Activated CD4-positive, alpha-beta T cell treated with anti-CD3 and anti-CD28 coated beads, Interleukin-2, amount 10 ng/mL, durations not matched to agents 7 days and 5 days (primary cell): ENCODE measurements around the gene GNPNAT1. TPM values are rescaled to one million over a fixed set of nuclear protein-coding genes. Genes with fewer than 3 reads are reported as not detected.
"Not testable (repeated sequence)": the region's sequence is repeated elsewhere in the genome, so short reads cannot be mapped to it uniquely, and the experiment has no call there.

ENCODE experiments used
- CTCF ChIA-PET: fragments of 350-600 bp; sonication (Branson Sonifier 250); formaldehyde crosslinking; loops from one replicate; lab custom pipeline; 2021; ENCODE audit warnings: antibody characterized with exemption; lab: Charles Lee
- POLR2A ChIA-PET: fragments of 350-600 bp; sonication (Branson Sonifier 250); formaldehyde crosslinking; loops from one replicate; lab custom pipeline; 2021; ENCODE audit warnings: antibody characterized with exemption; lab: Charles Lee
- DNase-seq: peaks from one replicate; pipeline ENCODE4 v3.0.0-alpha.2; 2020
- H3K27ac Mint-ChIP-seq: one replicate; pipeline ENCODE4 v1.8.0; 2021; ENCODE audit warnings: mild to moderate bottlenecking, moderate library complexity, mixed read lengths
- H3K27me3 Mint-ChIP-seq: one replicate; pipeline ENCODE4 v1.8.0; 2021; ENCODE audit warnings: mixed read lengths
- H3K36me3 Mint-ChIP-seq: one replicate; pipeline ENCODE4 v1.8.0; 2021; ENCODE audit warnings: low read depth, mixed read lengths
- H3K4me1 Mint-ChIP-seq: one replicate; pipeline ENCODE4 v1.8.0; 2021; ENCODE audit warnings: mixed read lengths
- H3K4me3 Mint-ChIP-seq: one replicate; pipeline ENCODE4 v1.8.0; 2021; ENCODE audit warnings: mild to moderate bottlenecking, moderate library complexity, mixed read lengths
- H3K9me3 Mint-ChIP-seq: one replicate; pipeline ENCODE4 v1.8.0; 2021; ENCODE audit warnings: mixed read lengths
- total RNA-seq, 2 experiments: library from RNA; stranded (reverse); gene quantifications; one replicate each; pipeline ENCODE4 v1.2.3, GENCODE V29; 2021

The GNPNAT1 gene
- total RNA-seq, 2 experiments from 2014 or later, result 13.3 to 15.8 TPM

- H3K36me3 Mint-ChIP-seq, result peaks cover 48% of the 10 kb centered on the region
- no peaks in the 10 kb centered on the region for H3K27me3 Mint-ChIP-seq
- no peak for DNase-seq
- no peak overlapping the region for H3K27ac Mint-ChIP-seq
- no peaks in the 10 kb centered on the region for H3K9me3 Mint-ChIP-seq
- CTCF ChIA-PET, result interaction anchor here (0.7 kb wide), 1 partner anchor 21 kb away, joined by 3 read pairs; no protein-coding TSS in a partner anchor
- no peak overlapping the region for H3K4me3 Mint-ChIP-seq
- POLR2A ChIA-PET, result interaction anchor here (0.5 to 1.0 kb wide), 2 partner anchors 31 to 1750 kb away, joined by 3 to 5 read pairs; no protein-coding TSS in a partner anchor
- peaks cover 63% of the 10 kb centered on the region for H3K4me1 Mint-ChIP-seq
Measured at GRCh38 chr14:52738409-52738808, 53.0 kb downstream of the GNPNAT1 start.

GRCh38 chr14:52735921-52736489, 55.4 kb downstream of the GNPNAT1 start:
- Mint-ChIP-seq H3K36me3 (peaks cover 59% of the 10 kb centered on the region), H3K27ac (peak overlapping the region; percentile 34), H3K27me3 (no peaks in the 10 kb centered on the region), H3K9me3 (no peaks in the 10 kb centered on the region), H3K4me3 (no peak overlapping the region), H3K4me1 (peaks cover 55% of the 10 kb centered on the region)
- ChIA-PET CTCF (interaction anchor here (1.9 kb wide), 1 partner anchor 55 kb away, joined by 4 read pairs; no protein-coding TSS in a partner anchor), POLR2A (no interaction called here)
- DNase-seq, result no peak

- ChIA-PET CTCF (no interaction called here), POLR2A (no interaction called here)
- Mint-ChIP-seq H3K4me3 (no peak overlapping the region), H3K9me3 (no peaks in the 10 kb centered on the region), H3K27ac (no peak overlapping the region), H3K27me3 (no peaks in the 10 kb centered on the region), H3K4me1 (peaks cover 51% of the 10 kb centered on the region), H3K36me3 (peaks cover 50% of the 10 kb centered on the region)
- DNase-seq, result no peak
Measured at GRCh38 chr14:52733824-52734223, 57.6 kb downstream of the GNPNAT1 start.

- DNase-seq, result no peak
- Mint-ChIP-seq H3K9me3 (no peaks in the 10 kb centered on the region), H3K27me3 (no peaks in the 10 kb centered on the region), H3K4me3 (peak overlapping the region; percentile 92), H3K27ac (peak overlapping the region; percentile 91), H3K36me3 (peaks cover 50% of the 10 kb centered on the region), H3K4me1 (peaks cover 32% of the 10 kb centered on the region)
- CTCF ChIA-PET, result interaction anchor here (1.2 kb wide), 1 partner anchor 11 kb away, joined by 6 read pairs; no protein-coding TSS in a partner anchor
- POLR2A ChIA-PET, result interaction anchor here (0.7 kb wide), 1 partner anchor 11 kb away, joined by 4 read pairs; no protein-coding TSS in a partner anchor
Measured at GRCh38 chr14:52730709-52731111, 60.7 kb downstream of the GNPNAT1 start.

- ChIA-PET CTCF (interaction anchor here (0.6 to 1.2 kb wide), 4 partner anchors 10 to 430 kb away, joined by 3 to 6 read pairs (median 3); no protein-coding TSS in a partner anchor), POLR2A (no interaction called here)
- Mint-ChIP-seq H3K36me3 (peaks cover 52% of the 10 kb centered on the region), H3K4me3 (peak within 1 kb of the TSS; percentile 92), H3K9me3 (no peaks in the 10 kb centered on the region), H3K27me3 (no peaks in the 10 kb centered on the region), H3K4me1 (peaks cover 27% of the 10 kb centered on the region), H3K27ac (peak within 1 kb of the TSS; percentile 91)
- peak; percentile 98 for DNase-seq
Measured at GRCh38 chr14:52729925-52730708, 61.3 kb downstream of the GNPNAT1 start, which contains the start of gene STYX. TSS of gene STYX (plus strand) at chr14:52730166. CDS start at chr14:52730475, 309 bp downstream.

GRCh38 chr14:52729585-52729924, 61.9 kb downstream of the GNPNAT1 start:
- H3K27me3 Mint-ChIP-seq, result no peaks in the 10 kb centered on the region
- DNase-seq, result no peak
- H3K27ac Mint-ChIP-seq, result peak overlapping the region; percentile 91
- H3K4me3 Mint-ChIP-seq, result peak overlapping the region; percentile 92
- H3K36me3 Mint-ChIP-seq, result peaks cover 53% of the 10 kb centered on the region
- CTCF ChIA-PET, result interaction anchor here (0.6 to 1.2 kb wide), 4 partner anchors 10 to 430 kb away, joined by 3 read pairs; no protein-coding TSS in a partner anchor
- H3K9me3 Mint-ChIP-seq, result no peaks in the 10 kb centered on the region
- peaks cover 25% of the 10 kb centered on the region for H3K4me1 Mint-ChIP-seq
- POLR2A ChIA-PET, result no interaction called here

- POLR2A ChIA-PET, DNase-seq, H3K9me3 Mint-ChIP-seq, H3K27me3 Mint-ChIP-seq: not testable (repeated sequence)
- Mint-ChIP-seq H3K4me1 (peaks cover 24% of the 10 kb centered on the region), H3K36me3 (peaks cover 52% of the 10 kb centered on the region), H3K4me3 (peak overlapping the region; percentile 25), H3K27ac (peak overlapping the region; percentile 60)
- CTCF ChIA-PET, result interaction anchor here (0.8 to 1.2 kb wide), 3 partner anchors 20 to 50 kb away, joined by 3 read pairs; no protein-coding TSS in a partner anchor
Measured at GRCh38 chr14:52729035-52729434, 62.4 kb downstream of the GNPNAT1 start.

GRCh38 chr14:52727509-52727908, 63.9 kb downstream of the GNPNAT1 start:
- H3K27me3 Mint-ChIP-seq, POLR2A ChIA-PET, H3K27ac Mint-ChIP-seq, DNase-seq, H3K4me3 Mint-ChIP-seq, H3K9me3 Mint-ChIP-seq: not testable (repeated sequence)
- Mint-ChIP-seq H3K36me3 (peaks cover 47% of the 10 kb centered on the region), H3K4me1 (peaks cover 21% of the 10 kb centered on the region)
- CTCF ChIA-PET, result interaction anchor here (1.0 kb wide), 1 partner anchor 20 kb away, joined by 3 read pairs; the partner anchor contains the start of gene PSMC6

Other genes starting within 250 kb of the GNPNAT1 start
- 10 to 100 TPM; 10.5 to 12.0 TPM for gene TXNDC16, start 239.1 kb downstream of the GNPNAT1 start, total RNA-seq
- 1 to 10 TPM in 1 of 2 experiments, under 1 TPM in 1; 0.60 to 1.2 TPM for gene GPR137C, start 238.8 kb downstream of the GNPNAT1 start, total RNA-seq
- 100 to 1,000 TPM; 134 to 155 TPM for gene ERO1A, start 96.0 kb downstream of the GNPNAT1 start, total RNA-seq
- gene PSMC6, start 84.4 kb downstream of the GNPNAT1 start, total RNA-seq, result 10 to 100 TPM; 75.4 to 85.5 TPM
- gene STYX, start 61.4 kb downstream of the GNPNAT1 start, total RNA-seq, result 10 to 100 TPM; 20.7 to 24.4 TPM
- gene FERMT2, start 159.4 kb upstream of the GNPNAT1 start, total RNA-seq, result under 1 TPM; 0.25 to 0.40 TPM